Measurements from ENCODE around the gene GPANK1. TPM values are rescaled to one million over a fixed set of nuclear protein-coding genes. Genes with fewer than 3 reads are reported as not detected.

Gene GPANK1
- total RNA-seq, 1 donor from 2014 or later, result 21.0 TPM

DNA sequence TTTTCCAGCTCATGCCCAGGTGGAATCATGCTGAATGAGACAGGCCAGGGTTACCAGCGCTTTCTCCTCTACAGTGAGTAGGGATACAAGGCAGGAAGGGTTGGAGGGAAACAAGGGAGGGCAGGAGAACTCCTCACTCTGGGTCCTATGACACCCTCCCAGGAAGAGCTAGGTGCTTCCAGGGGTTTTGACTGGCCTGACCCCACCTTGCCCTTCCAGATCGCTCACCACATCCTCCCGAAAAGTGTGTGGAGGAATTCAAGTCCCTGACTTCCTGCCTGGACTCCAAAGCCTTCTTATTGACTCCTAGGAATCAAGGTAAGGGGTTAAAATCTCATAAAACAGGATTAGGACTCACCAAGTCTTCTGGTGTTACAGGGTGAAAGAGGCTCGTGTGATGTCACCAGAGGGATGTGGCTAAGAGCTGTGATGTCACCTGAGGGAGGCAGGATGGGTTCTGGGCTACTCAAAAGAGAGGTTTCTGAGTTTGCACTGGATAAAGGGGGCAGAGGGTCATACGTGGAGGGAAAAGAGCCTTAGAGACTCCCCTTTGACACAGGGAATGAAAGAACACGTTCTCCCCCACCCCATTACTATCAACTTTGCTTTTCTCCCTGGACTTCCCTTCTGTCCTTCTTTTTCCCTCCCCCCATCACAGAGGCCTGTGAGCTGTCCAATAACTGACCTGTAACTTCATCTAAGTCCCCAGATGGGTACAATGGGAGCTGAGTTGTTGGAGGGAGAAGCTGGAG is 7.2 kb downstream of the GPANK1 start:
- DNase-seq (ENCODE audit: low spot score), result no peak
- peak overlapping the region; percentile 92 for H3K4me3 Mint-ChIP-seq
- TF ChIP-seq, protein P1, sequence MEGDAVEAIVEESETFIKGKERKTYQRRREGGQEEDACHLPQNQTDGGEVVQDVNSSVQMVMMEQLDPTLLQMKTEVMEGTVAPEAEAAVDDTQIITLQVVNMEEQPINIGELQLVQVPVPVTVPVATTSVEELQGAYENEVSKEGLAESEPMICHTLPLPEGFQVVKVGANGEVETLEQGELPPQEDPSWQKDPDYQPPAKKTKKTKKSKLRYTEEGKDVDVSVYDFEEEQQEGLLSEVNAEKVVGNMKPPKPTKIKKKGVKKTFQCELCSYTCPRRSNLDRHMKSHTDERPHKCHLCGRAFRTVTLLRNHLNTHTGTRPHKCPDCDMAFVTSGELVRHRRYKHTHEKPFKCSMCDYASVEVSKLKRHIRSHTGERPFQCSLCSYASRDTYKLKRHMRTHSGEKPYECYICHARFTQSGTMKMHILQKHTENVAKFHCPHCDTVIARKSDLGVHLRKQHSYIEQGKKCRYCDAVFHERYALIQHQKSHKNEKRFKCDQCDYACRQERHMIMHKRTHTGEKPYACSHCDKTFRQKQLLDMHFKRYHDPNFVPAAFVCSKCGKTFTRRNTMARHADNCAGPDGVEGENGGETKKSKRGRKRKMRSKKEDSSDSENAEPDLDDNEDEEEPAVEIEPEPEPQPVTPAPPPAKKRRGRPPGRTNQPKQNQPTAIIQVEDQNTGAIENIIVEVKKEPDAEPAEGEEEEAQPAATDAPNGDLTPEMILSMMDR (IDR thresholded peaks at IDR 0.05), result no peak
- TF ChIP-seq EZH2 (IDR thresholded peaks at IDR 0.05) (no peak), EZH2phosphoT487 (IDR thresholded peaks at IDR 0.05) (no peak)
- H3K79me2 ChIP-seq (ENCODE audit: low read depth), result peaks cover 50% of the 10 kb centered on the region
- H3K4me2 ChIP-seq, result no peak overlapping the region
- peaks cover 19% of the 10 kb centered on the region for H3K4me1 ChIP-seq
- H3K4me1 Mint-ChIP-seq, result peaks cover 50% of the 10 kb centered on the region
- H3K27me3 ChIP-seq, result no peaks in the 10 kb centered on the region
- H3K36me3 Mint-ChIP-seq, result peaks cover 21% of the 10 kb centered on the region
- H3K36me3 ChIP-seq, result no peaks in the 10 kb centered on the region
- peaks cover 10% of the 10 kb centered on the region for H4K20me1 ChIP-seq (ENCODE audit: low read depth)
- no peak overlapping the region for H3K9ac ChIP-seq
- H3K9me3 ChIP-seq (ENCODE audit: low read depth), result no peaks in the 10 kb centered on the region
- peaks cover 39% of the 10 kb centered on the region for H3F3A ChIP-seq (ENCODE audit: low read depth)
- H3K27ac ChIP-seq, result no peak overlapping the region
- H3K9me3 Mint-ChIP-seq, result no peaks in the 10 kb centered on the region
- H2AFZ ChIP-seq (replicated peaks), result no peak overlapping the region
- H3K27ac Mint-ChIP-seq, result no peak overlapping the region
- no peak overlapping the region for H3K4me3 ChIP-seq
- peaks cover 6% of the 10 kb centered on the region for H3K27me3 Mint-ChIP-seq (ENCODE audit: insufficient read depth, low read depth)

DNA sequence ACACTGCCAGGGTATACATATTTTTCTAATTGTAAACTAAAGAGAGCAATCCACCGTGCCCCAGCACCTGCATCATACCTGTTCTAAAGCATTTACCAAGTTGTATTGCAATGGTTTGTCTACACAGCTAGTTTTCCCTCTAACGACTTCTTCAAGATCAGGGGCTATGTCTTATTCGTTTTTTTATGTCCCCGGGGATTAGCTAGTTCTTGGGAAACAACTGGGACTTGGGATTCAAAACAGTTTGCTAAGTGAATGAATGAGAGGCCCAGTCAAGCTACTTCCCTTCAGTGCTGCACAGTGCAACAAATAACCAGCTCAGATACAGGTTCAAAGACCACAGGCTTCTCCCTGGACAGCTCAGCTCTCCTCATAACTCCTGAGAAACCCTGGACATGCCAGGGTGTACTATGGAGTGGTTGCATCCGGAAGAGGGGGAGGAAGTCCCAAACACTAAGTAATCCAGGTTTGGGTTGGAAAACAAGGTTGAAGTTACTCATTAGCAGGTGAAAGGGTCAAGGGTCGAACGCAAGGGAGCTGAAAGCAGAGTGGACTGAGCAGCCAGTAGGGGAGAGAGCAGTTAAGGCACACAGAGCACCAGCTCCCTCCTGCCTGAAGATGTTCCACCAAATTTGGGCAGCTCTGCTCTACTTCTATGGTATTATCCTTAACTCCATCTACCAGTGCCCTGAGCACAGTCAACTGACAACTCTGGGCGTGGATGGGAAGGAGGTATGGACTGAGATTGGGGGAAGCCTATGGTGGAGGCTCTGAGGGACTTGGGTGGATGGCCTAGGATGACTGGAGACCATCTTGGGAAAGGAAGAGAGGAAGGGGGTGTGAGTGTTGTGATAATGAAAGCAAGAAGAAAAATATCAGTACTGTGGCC is 9.2 kb downstream of the GPANK1 start, which contains the start of gene APOM:
Gene APOM (plus strand): TSS at position 546 of the 889 bp plus-strand sequence. CDS start 73 bp downstream, at position 619.
- H3F3A ChIP-seq (ENCODE audit: low read depth), result peaks cover 43% of the 10 kb centered on the region
- Mint-ChIP-seq H3K4me3 (peak within 1 kb of the TSS; percentile 48), H3K27me3 (ENCODE audit: insufficient read depth, low read depth) (peaks cover 12% of the 10 kb centered on the region), H3K27ac (no peak within 1 kb of the TSS), H3K36me3 (peaks cover 26% of the 10 kb centered on the region), H3K9me3 (no peaks in the 10 kb centered on the region), H3K4me1 (peaks cover 50% of the 10 kb centered on the region)
- H3K79me2 ChIP-seq (ENCODE audit: low read depth), result peaks cover 59% of the 10 kb centered on the region
- H3K27me3 ChIP-seq, result no peaks in the 10 kb centered on the region
- H3K36me3 ChIP-seq, result peaks cover 5% of the 10 kb centered on the region
- no peak within 1 kb of the TSS for H3K9ac ChIP-seq
- H3K27ac ChIP-seq, result no peak within 1 kb of the TSS
- TF ChIP-seq EZH2phosphoT487 (IDR thresholded peaks at IDR 0.05) (no peak), EZH2 (IDR thresholded peaks at IDR 0.05) (no peak)
- TF ChIP-seq, protein P1 (IDR thresholded peaks at IDR 0.05), result no peak
- no peak within 1 kb of the TSS for H3K4me2 ChIP-seq
- no peak within 1 kb of the TSS for H2AFZ ChIP-seq (replicated peaks)
- H3K4me1 ChIP-seq, result peaks cover 25% of the 10 kb centered on the region
- H3K4me3 ChIP-seq, result no peak within 1 kb of the TSS
- H3K9me3 ChIP-seq (ENCODE audit: low read depth), result no peaks in the 10 kb centered on the region
- peaks cover 16% of the 10 kb centered on the region for H4K20me1 ChIP-seq (ENCODE audit: low read depth)
- no peak for DNase-seq (ENCODE audit: low spot score)

DNA sequence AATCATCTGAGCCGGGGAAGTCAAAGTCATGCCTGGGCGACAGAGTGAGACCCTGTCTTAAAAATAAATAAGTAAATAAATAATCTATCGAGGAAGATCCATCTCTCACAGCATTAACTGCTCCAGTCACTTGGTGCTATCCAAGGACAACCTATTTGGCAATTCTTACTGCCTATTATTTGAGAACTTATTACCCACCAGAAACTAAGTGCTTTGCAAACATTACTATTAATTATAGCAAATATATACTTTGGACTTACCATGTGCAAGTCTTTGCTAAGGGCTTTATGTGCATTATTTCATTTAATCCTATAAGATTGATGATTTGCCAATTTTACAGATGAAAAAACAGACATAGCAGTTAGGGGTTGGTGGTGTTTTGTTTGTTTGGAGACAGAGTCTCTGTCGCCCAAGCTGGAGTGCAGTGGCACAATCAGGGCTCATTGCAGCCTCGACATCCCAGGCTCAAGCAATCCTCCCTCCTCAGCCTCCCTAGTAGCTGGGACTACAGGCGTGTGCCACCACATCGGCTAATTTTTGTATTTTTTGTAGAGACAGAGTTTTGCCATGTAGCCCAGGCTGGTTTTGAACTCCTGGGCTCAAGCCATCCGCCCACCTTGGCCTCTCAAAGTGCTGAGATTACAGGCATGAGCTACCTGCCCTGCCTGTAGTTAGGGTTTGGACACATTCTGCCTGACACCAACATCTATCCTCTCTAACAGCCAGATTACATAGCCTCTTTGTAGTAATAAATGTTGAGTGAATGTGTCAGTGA is 10.0 kb downstream of the GPANK1 start:
- Histone ChIP-seq H3K27me3 (no peaks in the 10 kb centered on the region), H3K4me2 (no peak overlapping the region), H3K4me1 (peaks cover 20% of the 10 kb centered on the region), H3K4me3 (no peak overlapping the region), H3F3A (ENCODE audit: low read depth) (peaks cover 39% of the 10 kb centered on the region), H3K9ac (no peak overlapping the region), H4K20me1 (ENCODE audit: low read depth) (peaks cover 15% of the 10 kb centered on the region), H3K79me2 (ENCODE audit: low read depth) (peaks cover 60% of the 10 kb centered on the region), H3K36me3 (peaks cover 5% of the 10 kb centered on the region), H2AFZ (replicated peaks) (no peak overlapping the region), H3K9me3 (ENCODE audit: low read depth) (no peaks in the 10 kb centered on the region), H3K27ac (no peak overlapping the region)
- DNase-seq (ENCODE audit: low spot score), result no peak
- H3K27ac Mint-ChIP-seq, result no peak overlapping the region
- H3K4me1 Mint-ChIP-seq, result peaks cover 50% of the 10 kb centered on the region
- peaks cover 12% of the 10 kb centered on the region for H3K27me3 Mint-ChIP-seq (ENCODE audit: insufficient read depth, low read depth)
- H3K36me3 Mint-ChIP-seq, result peaks cover 29% of the 10 kb centered on the region
- TF ChIP-seq, protein P1 (IDR thresholded peaks at IDR 0.05), result no peak
- no peak for TF ChIP-seq EZH2phosphoT487 (IDR thresholded peaks at IDR 0.05)
- TF ChIP-seq EZH2 (IDR thresholded peaks at IDR 0.05), result no peak
- no peaks in the 10 kb centered on the region for H3K9me3 Mint-ChIP-seq
- no peak overlapping the region for H3K4me3 Mint-ChIP-seq

All from neural progenitor cell (in vitro differentiated cells).